IMR-90 (cell line): ENCODE data around the gene MCF2L. TPM values are rescaled to one million over a fixed set of nuclear protein-coding genes. Genes with fewer than 3 reads are reported as not detected.

Source experiments
- ATAC-seq: fragments of 200-7000 bp; cut with Tn5 transposase; 2 replicates; pipeline ENCODE4 v1.9.1; 2020; ENCODE audit warnings: low read depth, mild to moderate bottlenecking, moderate library complexity
- BruUV-seq: library from RNA; stranded (reverse); fragments of 400-500 nt; replicated peaks from 2 replicates; lab custom pipeline; 2021; lab: Mats Ljungman, UMichigan
- CTCF ChIA-PET: fragments of 300-600 bp; formaldehyde crosslinking; extraction: SDS; loops from one replicate; lab custom pipeline; 2021; ENCODE audit warnings: antibody characterized with exemption; lab: Yijun Ruan, JAX
- POLR2A ChIA-PET: fragments of 300-600 bp; sonication (Branson Sonifier 250); formaldehyde crosslinking; loops from one replicate; lab custom pipeline; 2022; ENCODE audit warnings: antibody characterized with exemption; ENCODE audit not compliant: unreplicated experiment; lab: Charles Lee
- DNase-seq: peaks from one replicate; pipeline ENCODE4 v3.0.0; 2013
- H2AFZ ChIP-seq: replicated peaks from 2 replicates; pipeline ENCODE3; 2013; ENCODE audit warnings: low read length, mild to moderate bottlenecking; ENCODE audit not compliant: poor library complexity
- H2AK5ac ChIP-seq: 2 replicates; pipeline ENCODE4 v1.6.1; 2013; ENCODE audit warnings: low read depth, low read length, inconsistent platforms
- H2AK9ac ChIP-seq: replicated peaks from 2 replicates; pipeline ENCODE3; 2013; ENCODE audit warnings: mild to moderate bottlenecking, low read depth, low read length, moderate library complexity; ENCODE audit not compliant: poor library complexity
- H2BK120ac ChIP-seq: 2 replicates; pipeline ENCODE4 v1.6.1; 2013; ENCODE audit warnings: low read depth, low read length, inconsistent platforms
- H2BK15ac ChIP-seq: 3 replicates; pipeline ENCODE4 v1.6.1; 2013; ENCODE audit warnings: low read depth, low read length, inconsistent platforms
- H2BK20ac ChIP-seq: 2 replicates; pipeline ENCODE4 v1.6.1; 2013; ENCODE audit warnings: low read depth, mild to moderate bottlenecking, inconsistent platforms, low read length, moderate library complexity
- H2BK5ac ChIP-seq: 2 replicates; pipeline ENCODE4 v1.6.1; 2013; ENCODE audit warnings: mild to moderate bottlenecking, low read depth, low read length, inconsistent platforms; ENCODE audit not compliant: poor library complexity, severe bottlenecking
- H3K14ac ChIP-seq: replicated peaks from 2 replicates; pipeline ENCODE4 v1.6.1; 2013; ENCODE audit warnings: low read depth, low read length, inconsistent platforms
- H3K18ac ChIP-seq: 2 replicates; pipeline ENCODE4 v1.6.1; 2013; ENCODE audit warnings: low read depth, low read length, control low read depth
- H3K23ac ChIP-seq: 2 replicates; pipeline ENCODE4 v1.6.1; 2013; ENCODE audit warnings: low read depth, low read length, inconsistent platforms
- H3K27ac ChIP-seq: 2 replicates; pipeline ENCODE4 v1.5.1; 2013; ENCODE audit warnings: mild to moderate bottlenecking, control low read depth, low read length; ENCODE audit not compliant: insufficient read depth
- H3K27me3 ChIP-seq: 2 replicates; pipeline ENCODE4 v1.6.1; 2013; ENCODE audit warnings: low read length; ENCODE audit not compliant: control insufficient read depth, insufficient read depth
- H3K36me3 ChIP-seq: 2 replicates; pipeline ENCODE4 v1.6.1; 2013; ENCODE audit warnings: low read length, mixed read lengths; ENCODE audit not compliant: control insufficient read depth, insufficient read depth
- H3K4ac ChIP-seq: 2 replicates; pipeline ENCODE4 v1.6.1; 2013; ENCODE audit warnings: low read depth, low read length, inconsistent platforms
- H3K4me1 ChIP-seq: 2 replicates; pipeline ENCODE4 v1.6.1; 2013; ENCODE audit warnings: low read length, mixed read lengths; ENCODE audit not compliant: control insufficient read depth, insufficient read depth
- H3K4me2 ChIP-seq: 2 replicates; pipeline ENCODE4 v1.6.1; 2013; ENCODE audit warnings: low read depth, mild to moderate bottlenecking, control low read depth, low read length, moderate library complexity
- H3K4me3 ChIP-seq: 2 replicates; pipeline ENCODE4 v1.5.1; 2013; ENCODE audit warnings: low read depth, mild to moderate bottlenecking, control low read depth, low read length, moderate library complexity; ENCODE audit not compliant: insufficient read depth
- H3K56ac ChIP-seq: 2 replicates; pipeline ENCODE4 v1.6.1; 2013; ENCODE audit warnings: low read length, inconsistent platforms; ENCODE audit not compliant: insufficient read depth; ENCODE audit errors: extremely low read depth
- H3K79me1 ChIP-seq, 2 experiments: 2 replicates each; pipeline ENCODE4 v1.6.1; 2013; ENCODE audit warnings: low read length in 2 of 2, inconsistent platforms in 1 of 2, low read depth in 1 of 2
- H3K9ac ChIP-seq: 2 replicates; pipeline ENCODE4 v1.6.1; 2013; ENCODE audit warnings: low read depth, low read length, control low read depth
- H3K9me1 ChIP-seq: 2 replicates; pipeline ENCODE4 v1.6.1; 2013; ENCODE audit warnings: low read length, inconsistent platforms; ENCODE audit not compliant: insufficient read depth
- H3K9me3 ChIP-seq: 2 replicates; pipeline ENCODE4 v1.6.1; 2013; ENCODE audit warnings: low read length; ENCODE audit not compliant: control insufficient read depth, insufficient read depth
- H4K20me1 ChIP-seq: 2 replicates; pipeline ENCODE4 v1.6.1; 2013; ENCODE audit warnings: low read length, inconsistent platforms; ENCODE audit not compliant: insufficient read depth
- H4K5ac ChIP-seq: 2 replicates; pipeline ENCODE4 v1.6.1; 2013; ENCODE audit warnings: mild to moderate bottlenecking, low read depth, low read length, control low read depth
- H4K8ac ChIP-seq, 2 experiments: 2 replicates each; pipeline ENCODE4 v1.6.1; 2013; ENCODE audit warnings: low read depth in 2 of 2, low read length in 2 of 2, control low read depth in 1 of 2, inconsistent platforms in 1 of 2
- H4K91ac ChIP-seq: 2 replicates; pipeline ENCODE4 v1.6.1; 2013; ENCODE audit warnings: low read depth, low read length, inconsistent platforms; ENCODE audit not compliant: insufficient read depth
- BHLHE40 ChIP-seq: fragments of 150-350 bp; IDR thresholded peaks from 2 replicates; pipeline ENCODE4 v1.6.1; 2016; ENCODE audit warnings: mild to moderate bottlenecking, low read depth, low read length
- CEBPB ChIP-seq: IDR thresholded peaks from 2 replicates; pipeline ENCODE4 v1.6.1; 2012; ENCODE audit warnings: low read depth, low read length, improper control_type of control experiment
- CHD1 ChIP-seq: IDR thresholded peaks from 2 replicates; pipeline ENCODE4 v1.6.1; 2012; ENCODE audit warnings: low read depth, low read length, improper control_type of control experiment
- ELK1 ChIP-seq: fragments of 150-350 bp; IDR thresholded peaks from 2 replicates; pipeline ENCODE4 v1.6.1; 2016; ENCODE audit warnings: low read depth, mild to moderate bottlenecking, low read length, moderate library complexity, borderline replicate concordance
- RAD21 ChIP-seq: IDR thresholded peaks from 2 replicates; pipeline ENCODE4 v1.6.1; 2012; ENCODE audit warnings: low read length, improper control_type of control experiment
- SMC3 ChIP-seq: fragments of 150-350 bp; IDR thresholded peaks from 2 replicates; pipeline ENCODE4 v1.6.1; 2016; ENCODE audit warnings: low read depth, mild to moderate bottlenecking, antibody characterized with exemption, low read length, moderate library complexity
- USF2 ChIP-seq: fragments of 150-350 bp; IDR thresholded peaks from 2 replicates; pipeline ENCODE4 v1.6.1; 2017; ENCODE audit warnings: mild to moderate bottlenecking, antibody characterized with exemption, low read length, low read depth
- WGBS, 2 experiments: methylation state at CpG; one replicate each; pipeline versions ENCODE4 v1.1.5 to v1.1.7; 2013; ENCODE audit warnings: missing lambda C conversion rate in 2 of 2; ENCODE audit not compliant: insufficient read length in 1 of 2; ENCODE audit errors: extremely low coverage in 2 of 2; 5-methylcytosine and 5-hydroxymethylcytosine counted together
- dilution Hi-C: fragments of 300-500 bp; cut with HindIII; formaldehyde crosslinking; loops from one replicate; pipeline ENCODE4 v1.14.3; 2018; ENCODE audit warnings: low sequenced_read_pairs; ENCODE audit not compliant: unreplicated experiment
- in situ Hi-C: fragments of 300-500 bp; cut with MboI; formaldehyde crosslinking; loops from 3 replicates; pipeline ENCODE4 v1.14.3; 2019; ENCODE audit warnings: low sequenced_read_pairs, inconsistent platforms, mixed read lengths
- intact Hi-C: fragments of 100-400 bp; cut with micrococcal nuclease; formaldehyde crosslinking; loops from 2 replicates; pipeline ENCODE4 v1.10.0; 2022
- polyA plus RNA-seq, 3 experiments: library from polyadenylated mRNA; depleted of rRNA; stranded (reverse); fragments of >200 nt; gene quantifications; 2 replicates each; pipeline ENCODE4 v1.2.3, GENCODE V29; 2012; ENCODE audit warnings: low replicate concordance in 1 of 3
- total RNA-seq: library from RNA; depleted of rRNA; stranded (reverse); fragments of >200 nt; gene quantifications from 2 replicates; pipeline ENCODE4 v1.2.3, GENCODE V29; 2012

The MCF2L gene
- total and polyA plus RNA-seq, 2 of the 4 experiments (the other 2 are of a cell fraction): 0.18 TPM; not detected in 1

DNA sequence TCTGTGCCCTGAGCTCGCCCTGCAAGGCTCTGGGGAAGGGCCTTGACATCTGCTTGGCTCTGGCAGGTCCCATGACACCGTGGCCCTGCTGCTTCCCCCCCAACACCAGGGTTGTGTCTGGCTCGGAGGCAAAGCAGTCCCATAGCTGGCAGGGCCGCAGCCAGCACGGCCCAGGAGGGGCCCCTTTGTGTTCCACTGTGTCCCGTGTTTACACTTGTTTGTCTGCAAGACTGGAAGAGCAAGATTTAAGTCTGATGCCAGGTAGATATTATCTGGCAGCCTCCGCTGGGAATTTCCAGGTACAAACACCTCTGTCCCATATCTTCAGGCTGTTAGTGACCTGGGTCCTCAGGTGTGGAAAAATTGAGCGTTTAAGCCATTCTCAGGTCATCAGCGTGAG lies 44.3 kb downstream of the MCF2L start:
- H3K18ac ChIP-seq: no peak overlapping the region
- no peak overlapping the region for H3K23ac ChIP-seq
- H3K4me1 ChIP-seq: no peaks in the 10 kb centered on the region
- no peak for DNase-seq
- 76% methylated on average over 2 of the region's 9 CpGs; no CpG with 5 or more reads in 1 of the 2 experiments for WGBS, 2 experiments
- no peak overlapping the region for H4K8ac ChIP-seq
- H3K27ac ChIP-seq: no peak overlapping the region
- no peak overlapping the region for H2BK15ac ChIP-seq
- no peak overlapping the region for H2AFZ ChIP-seq
- no peak overlapping the region for H2BK20ac ChIP-seq
- ChIA-PET CTCF (no interaction called here), POLR2A (no interaction called here)
- no peaks in the 10 kb centered on the region for H4K20me1 ChIP-seq
- no peak overlapping the region for H3K4me2 ChIP-seq
- no peaks in the 10 kb centered on the region for H3K9me1 ChIP-seq
- no peak overlapping the region for H3K14ac ChIP-seq
- no TSS peak for BruUV-seq
- H3K36me3 ChIP-seq: no peaks in the 10 kb centered on the region
- no peak for ATAC-seq
- no peak overlapping the region for H2BK120ac ChIP-seq
- no peak overlapping the region for H3K4ac ChIP-seq
- no peak overlapping the region for H4K91ac ChIP-seq
- H4K5ac ChIP-seq: no peak overlapping the region
- no peak overlapping the region for H3K9ac ChIP-seq
- in situ Hi-C loops: no loop called here
- H2AK9ac ChIP-seq: no peak overlapping the region
- H3K9me3 ChIP-seq: no peaks in the 10 kb centered on the region
- TF ChIP-seq BHLHE40: no peak
- no peak for TF ChIP-seq RAD21
- no peak for TF ChIP-seq ELK1
- TF ChIP-seq USF2: no peak
- TF ChIP-seq CHD1: no peak
- no peak for TF ChIP-seq CEBPB
- TF ChIP-seq SMC3: no peak
- H3K56ac ChIP-seq: no peak overlapping the region
- no peak overlapping the region for H2BK5ac ChIP-seq
- H3K79me1 ChIP-seq: no peaks in the 10 kb centered on the region
- no peak overlapping the region for H3K4me3 ChIP-seq
- intact Hi-C loops: no loop called here
- dilution Hi-C loops: no loop called here
- peaks cover 23% of the 10 kb centered on the region for H3K27me3 ChIP-seq
- no peak overlapping the region for H2AK5ac ChIP-seq
